Fibroblast of skin of right biceps (primary cell): ENCODE measurements around the gene SHKBP1.
"Not testable (repeated sequence)": the region's sequence is repeated elsewhere in the genome, so short reads cannot be mapped to it uniquely, and the experiment has no call there.

Experiments
- DNase-seq: peaks from one replicate; pipeline ENCODE4 v3.0.0-alpha.2; 2013

SHKBP1 gene

GRCh38 chr19:40556953-40557530 lies 19.6 kb upstream of the SHKBP1 start:
- DNase-seq = no peak

DNA sequence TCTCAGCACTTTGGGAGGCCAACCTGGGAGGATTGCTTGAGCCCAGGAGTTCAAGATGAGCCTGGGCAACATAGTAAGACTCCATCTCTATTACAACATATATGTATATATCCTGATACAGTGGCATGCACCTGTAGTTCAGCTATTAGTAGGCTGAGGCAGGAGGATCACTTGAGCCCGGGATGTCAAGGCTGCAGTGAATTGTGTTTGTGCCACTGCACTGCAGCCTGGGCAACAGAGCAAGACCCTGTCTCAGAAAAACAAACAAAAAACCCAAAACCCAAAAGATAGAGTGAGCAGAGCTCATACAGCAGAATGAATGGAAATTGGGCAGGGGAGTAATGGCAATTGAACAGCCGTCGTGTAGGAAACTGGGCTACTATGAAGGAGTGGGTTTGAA lies 17.3 kb upstream of the SHKBP1 start:
- DNase-seq = no peak

DNA sequence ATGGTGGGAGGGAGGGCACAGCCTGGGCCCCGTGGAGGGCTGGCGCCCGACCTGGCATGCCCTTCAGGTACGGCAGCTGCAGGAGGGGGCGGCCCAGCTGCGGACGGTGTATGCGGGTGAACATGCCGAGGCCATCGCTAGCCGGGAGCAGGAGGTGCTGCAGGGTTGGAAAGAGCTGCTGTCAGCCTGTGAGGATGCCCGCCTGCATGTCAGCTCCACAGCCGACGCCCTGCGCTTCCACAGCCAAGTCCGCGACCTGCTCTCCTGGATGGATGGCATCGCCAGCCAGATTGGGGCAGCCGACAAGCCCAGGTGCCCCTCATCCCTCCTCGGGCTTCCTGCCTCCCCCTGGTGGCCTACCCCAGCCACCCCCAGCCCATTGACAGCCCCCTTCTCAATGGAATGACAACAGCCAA lies 16.6 kb upstream of the SHKBP1 start:
- DNase-seq = no peak

DNA sequence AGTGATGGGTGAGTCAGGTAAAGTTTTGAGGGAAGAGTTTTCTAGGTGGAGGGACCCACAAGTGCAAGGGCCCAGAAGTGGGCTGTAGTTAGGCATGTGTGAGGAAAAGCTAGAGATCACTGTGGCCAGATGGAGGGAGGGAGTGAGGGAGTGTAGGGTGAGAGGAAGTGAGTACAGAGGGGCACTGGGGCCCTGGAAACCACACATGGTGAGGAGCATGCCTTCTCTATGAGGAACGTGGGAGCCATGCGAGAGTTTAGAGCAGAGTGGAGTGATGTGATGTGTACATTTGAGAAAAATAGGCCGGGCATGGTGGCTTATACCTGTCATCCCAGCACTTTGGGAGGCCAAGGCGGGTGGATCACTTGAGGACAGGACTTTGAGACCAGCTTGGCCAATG lies 14.7 kb upstream of the SHKBP1 start:
- no peak for DNase-seq

DNA sequence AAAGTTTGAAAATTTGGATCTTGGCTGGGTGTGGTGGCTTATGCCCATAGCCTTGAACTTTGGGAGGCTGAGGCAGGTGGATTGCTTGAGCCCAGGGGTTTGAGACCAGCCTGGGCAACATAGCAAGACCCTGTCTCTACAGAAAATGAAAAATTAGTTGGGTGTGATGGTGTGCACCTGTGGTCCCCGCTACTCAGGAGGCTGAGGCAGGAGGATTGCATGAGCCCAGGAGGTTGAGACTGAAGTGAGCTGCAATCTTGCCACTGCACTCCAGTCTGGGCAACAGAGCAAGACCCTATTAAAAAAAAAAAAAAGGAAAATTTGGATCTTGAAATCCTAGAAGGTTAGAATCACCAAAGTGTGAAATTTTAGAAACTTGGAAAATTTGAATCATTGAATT lies 12.1 kb upstream of the SHKBP1 start:
- not testable (repeated sequence) for DNase-seq

DNA sequence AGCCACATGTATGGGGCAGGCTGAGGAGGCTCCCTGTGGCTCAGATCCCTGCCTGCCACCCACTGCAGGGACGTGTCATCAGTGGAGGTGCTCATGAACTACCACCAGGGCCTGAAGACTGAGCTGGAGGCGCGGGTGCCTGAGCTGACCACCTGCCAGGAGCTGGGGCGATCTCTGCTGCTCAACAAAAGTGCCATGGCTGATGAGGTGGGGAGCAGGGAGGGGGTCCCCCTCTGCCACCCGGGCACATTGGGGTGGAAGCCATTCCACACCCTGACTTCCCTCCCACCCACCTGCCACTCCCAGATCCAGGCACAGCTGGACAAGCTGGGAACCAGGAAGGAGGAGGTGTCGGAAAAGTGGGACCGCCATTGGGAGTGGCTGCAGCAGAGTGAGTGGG lies 11.3 kb upstream of the SHKBP1 start:
- no peak for DNase-seq

DNA sequence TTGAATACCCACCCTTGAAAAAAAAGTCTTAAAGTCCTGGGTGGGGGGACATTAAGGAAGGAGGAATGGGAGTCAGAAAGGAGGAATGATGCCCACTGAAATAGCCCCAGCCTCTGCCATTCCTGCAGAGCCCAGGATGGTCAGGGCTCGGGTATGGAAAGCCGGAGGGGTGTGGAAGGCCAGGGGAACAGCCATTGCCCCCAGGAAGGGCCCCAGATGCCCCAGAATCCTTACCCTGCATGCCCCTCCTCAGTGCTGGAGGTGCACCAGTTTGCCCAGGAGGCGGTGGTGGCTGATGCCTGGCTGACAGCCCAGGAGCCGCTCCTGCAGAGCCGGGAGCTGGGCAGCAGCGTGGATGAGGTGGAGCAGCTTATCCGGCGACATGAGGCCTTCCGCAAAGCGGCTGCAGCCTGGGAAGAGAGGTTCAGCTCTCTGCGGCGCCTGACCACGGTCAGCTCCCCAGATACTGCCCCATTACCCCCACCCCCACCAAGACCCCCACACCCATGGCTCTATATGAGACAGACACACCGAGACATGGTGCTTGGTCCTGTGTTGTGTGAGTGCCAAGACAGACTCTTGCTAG lies 10.7 kb upstream of the SHKBP1 start:
- no peak for DNase-seq

- no peak for DNase-seq
Observed at GRCh38 chr19:40567040-40567749, 9.5 kb upstream of the SHKBP1 start.

GRCh38 chr19:40567750-40568494 lies 8.8 kb upstream of the SHKBP1 start:
- DNase-seq = no peak

DNA sequence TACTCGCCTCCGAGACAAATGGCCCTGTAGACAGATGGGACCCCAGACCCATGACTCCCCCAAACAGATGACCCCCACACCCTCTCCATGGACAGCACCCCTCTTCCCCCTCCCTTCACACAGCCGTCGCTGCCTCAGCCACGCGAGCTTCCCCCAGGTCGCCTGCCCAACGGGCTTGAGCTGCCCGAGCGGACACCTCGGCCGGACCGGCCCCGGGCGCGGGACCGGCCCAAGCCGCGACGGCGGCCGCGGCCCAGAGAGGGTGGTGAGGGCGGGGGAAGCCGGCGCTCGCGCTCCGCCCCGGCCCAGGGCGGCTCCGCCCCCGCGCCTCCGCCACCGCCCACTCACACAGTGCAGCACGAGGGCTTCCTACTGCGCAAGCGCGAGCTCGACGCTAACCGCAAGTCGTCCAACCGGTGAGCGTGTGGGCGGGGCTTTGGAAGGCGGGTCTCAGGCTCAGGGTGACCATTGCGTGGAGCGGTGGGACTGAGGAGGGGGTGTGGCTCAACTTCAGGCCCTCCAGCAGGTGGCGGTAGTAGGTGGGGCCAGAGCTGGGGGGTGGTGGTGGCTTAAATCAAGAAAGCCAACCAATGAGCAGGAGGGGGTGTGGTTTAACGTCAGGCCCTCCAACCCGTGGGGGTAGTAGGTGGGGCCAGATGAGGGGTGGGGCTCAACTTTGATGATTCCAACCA lies 6.2 kb upstream of the SHKBP1 start:
- peak; percentile 99 for DNase-seq

DNA sequence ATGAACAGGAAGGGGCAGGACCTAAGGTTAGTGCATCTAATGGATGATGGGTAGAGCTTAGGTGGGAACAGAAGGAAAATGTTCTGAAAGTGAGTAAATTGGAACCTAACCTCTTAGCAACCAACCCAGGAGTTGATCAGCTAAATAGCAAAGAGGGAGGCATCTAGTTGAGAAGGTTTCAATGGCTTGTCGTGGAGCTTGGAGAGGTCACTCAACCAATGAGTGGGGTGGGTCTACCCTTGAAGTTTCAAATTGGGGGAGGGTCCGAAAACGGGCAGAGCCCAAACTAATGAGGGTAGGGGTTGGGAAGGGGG lies 5.7 kb upstream of the SHKBP1 start:
- no peak for DNase-seq

DNA sequence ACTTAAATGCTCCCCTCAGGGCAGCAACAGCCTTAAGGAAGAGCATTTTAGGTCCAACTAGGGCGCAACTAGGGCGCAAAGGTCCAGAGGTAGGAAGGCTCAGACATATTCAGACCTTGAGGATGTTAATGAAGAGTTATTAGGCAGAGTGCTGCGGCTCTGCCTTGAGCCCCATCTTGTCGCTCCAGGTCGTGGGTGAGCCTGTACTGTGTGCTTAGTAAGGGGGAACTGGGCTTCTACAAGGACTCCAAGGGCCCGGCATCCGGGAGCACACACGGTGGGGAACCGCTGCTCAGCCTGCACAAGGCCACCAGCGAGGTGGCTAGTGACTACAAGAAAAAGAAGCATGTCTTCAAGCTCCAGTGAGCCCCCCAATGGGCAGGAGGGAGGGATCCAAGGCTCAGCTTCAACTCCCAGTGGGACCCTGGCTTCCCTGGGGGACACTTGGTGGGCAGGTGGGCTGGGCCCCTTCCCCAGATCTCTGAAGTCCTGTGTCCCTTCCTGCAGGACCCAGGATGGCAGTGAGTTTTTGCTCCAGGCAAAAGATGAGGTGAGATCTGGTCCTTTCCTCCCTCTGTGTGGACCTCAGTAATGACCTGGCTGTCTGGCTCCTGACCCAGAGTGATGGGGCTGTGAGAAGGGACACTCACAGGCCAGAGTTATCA lies 4.7 kb upstream of the SHKBP1 start:
- DNase-seq = no peak

DNA sequence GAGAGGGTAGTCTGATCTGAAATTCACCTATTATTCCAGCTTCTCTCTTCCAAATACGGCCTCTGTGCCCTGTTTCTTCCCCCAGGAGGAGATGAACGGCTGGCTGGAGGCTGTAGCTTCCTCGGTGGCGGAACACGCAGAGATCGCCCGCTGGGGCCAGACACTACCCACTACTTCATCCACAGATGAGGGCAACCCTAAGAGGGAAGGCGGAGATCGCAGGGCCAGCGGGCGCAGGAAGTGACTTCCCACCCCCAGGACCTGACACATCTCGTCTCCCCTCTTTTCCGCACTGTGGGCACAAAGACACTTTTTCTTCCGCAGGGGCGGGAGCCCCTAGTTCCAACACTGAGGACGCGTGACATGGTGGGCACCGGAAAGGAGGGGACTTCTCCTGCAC lies 1.3 kb upstream of the SHKBP1 start:
- no peak for DNase-seq

DNA sequence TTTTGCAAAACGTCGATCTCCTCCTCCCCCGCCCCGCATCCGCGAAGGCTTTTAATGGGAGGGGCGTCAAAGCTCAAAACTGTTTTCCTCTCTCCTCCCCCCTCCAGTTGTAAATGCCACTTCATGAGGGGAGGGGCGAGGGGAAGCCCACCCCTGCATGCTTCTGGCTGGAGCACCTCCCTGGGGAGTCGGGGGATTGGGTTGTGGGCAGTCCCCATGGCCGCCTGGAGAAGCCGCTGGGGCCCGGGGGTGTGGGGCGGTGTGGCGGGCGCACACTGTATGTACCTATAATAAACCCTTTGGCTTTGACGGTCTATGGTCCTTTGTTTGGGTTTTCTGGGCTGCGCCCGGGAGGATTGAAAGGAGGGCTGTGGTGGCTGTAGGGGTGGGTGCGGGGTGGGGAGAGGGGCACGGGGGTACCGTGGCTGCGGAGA lies 505 bp upstream of the SHKBP1 start:
- DNase-seq = peak; percentile 29

DNA sequence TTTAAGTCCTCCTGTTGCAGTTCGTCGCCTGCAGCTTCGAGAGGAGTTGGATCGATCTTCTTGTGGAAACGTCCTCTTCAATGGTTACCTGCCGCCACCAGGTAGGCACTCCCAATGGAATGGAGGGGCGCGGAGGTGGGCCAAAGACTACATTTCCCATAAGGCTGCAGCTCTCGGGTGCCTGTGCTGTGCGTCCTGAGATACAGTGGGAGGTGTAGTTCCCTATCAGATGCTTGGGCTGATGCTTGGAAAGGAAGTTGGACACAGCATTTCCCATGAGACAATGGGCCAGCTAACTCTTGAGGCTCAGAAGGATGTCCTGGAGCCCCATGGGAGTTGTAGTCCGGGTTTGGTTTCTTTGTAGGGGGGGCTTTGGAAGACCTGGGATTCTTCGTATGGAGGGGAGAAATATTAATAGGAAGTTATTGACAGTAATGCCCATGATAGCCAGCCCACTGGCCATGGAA lies 1.8 kb downstream of the SHKBP1 start:
- peak; percentile 52 for DNase-seq

- no peak for DNase-seq
Observed at GRCh38 chr19:40580619-40581018, 3.9 kb downstream of the SHKBP1 start.

- no peak for DNase-seq
Observed at GRCh38 chr19:40581531-40581930, 4.9 kb downstream of the SHKBP1 start.

DNA sequence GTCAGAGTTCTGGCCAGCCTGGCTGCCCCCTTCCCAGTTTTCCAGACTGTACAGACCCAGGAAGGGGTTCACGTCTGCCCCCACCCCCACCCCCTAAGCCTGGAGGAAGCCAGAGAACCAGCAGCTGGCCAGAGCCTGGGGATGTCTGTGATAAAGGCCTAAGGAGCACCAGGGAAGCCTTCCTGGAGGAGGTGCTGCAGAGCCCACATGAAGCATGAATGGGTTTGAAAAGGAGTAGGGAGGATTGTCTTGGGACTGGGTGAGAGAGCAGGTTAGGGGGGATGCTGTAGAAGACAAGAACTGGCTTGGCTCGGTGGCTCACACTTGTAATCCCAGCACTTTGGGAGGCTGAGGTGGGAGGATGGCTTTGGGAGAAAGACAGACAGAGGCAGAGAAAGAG lies 5.8 kb downstream of the SHKBP1 start:
- no peak for DNase-seq

- no peak for DNase-seq
Observed at GRCh38 chr19:40583283-40583682, 6.6 kb downstream of the SHKBP1 start.

DNA sequence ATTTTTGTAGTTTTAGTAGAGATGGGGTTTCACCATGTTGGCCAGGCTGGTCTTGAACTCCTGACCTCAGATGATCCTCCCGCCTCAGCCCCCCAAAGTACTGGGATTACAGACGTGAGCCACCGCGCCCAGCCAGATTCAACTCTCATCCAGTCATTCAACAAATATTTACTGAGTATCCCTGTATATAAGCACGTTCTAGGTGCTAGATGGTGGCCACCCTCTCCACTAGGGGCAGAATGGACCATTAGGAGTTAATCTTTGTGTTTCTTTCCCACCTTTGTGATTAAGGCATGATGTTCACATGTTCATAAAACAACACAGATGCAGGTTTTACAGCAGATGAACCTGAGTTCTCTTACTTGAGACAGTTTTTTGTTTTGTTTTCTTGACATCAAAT lies 7.3 kb downstream of the SHKBP1 start:
- peak; percentile 49 for DNase-seq

GRCh38 chr19:40585241-40585981 lies 8.7 kb downstream of the SHKBP1 start:
- peak; percentile 88 for DNase-seq

- DNase-seq = no peak
Observed at GRCh38 chr19:40585982-40586422, 9.3 kb downstream of the SHKBP1 start.
